ENCODE results near the gene FBXO2.

FBXO2 gene

DNA sequence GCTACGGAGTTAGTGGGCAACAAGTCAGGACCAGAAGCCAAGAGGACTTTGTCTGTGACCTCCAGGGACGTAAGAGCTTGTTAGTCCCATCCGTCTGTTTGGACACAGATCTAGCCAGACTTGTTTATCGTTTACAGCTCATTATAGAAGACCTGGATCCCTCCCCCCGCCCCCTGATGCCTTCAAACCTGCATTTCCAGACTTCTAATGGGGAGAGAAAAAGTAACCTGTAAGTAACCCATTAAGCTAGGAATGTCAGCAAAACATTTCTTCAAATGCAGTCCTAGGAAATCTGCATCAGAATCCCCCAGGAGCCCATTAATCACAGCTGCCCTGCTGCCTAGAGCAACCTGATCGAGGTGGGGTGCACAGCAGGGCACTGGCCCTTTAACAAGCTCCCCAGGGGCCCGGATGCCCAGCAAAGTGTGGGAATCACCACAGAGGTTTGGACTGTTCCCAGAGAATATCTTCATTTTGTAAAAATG is 28.1 kb upstream of the FBXO2 start:
- DNase-seq: no peak

DNA sequence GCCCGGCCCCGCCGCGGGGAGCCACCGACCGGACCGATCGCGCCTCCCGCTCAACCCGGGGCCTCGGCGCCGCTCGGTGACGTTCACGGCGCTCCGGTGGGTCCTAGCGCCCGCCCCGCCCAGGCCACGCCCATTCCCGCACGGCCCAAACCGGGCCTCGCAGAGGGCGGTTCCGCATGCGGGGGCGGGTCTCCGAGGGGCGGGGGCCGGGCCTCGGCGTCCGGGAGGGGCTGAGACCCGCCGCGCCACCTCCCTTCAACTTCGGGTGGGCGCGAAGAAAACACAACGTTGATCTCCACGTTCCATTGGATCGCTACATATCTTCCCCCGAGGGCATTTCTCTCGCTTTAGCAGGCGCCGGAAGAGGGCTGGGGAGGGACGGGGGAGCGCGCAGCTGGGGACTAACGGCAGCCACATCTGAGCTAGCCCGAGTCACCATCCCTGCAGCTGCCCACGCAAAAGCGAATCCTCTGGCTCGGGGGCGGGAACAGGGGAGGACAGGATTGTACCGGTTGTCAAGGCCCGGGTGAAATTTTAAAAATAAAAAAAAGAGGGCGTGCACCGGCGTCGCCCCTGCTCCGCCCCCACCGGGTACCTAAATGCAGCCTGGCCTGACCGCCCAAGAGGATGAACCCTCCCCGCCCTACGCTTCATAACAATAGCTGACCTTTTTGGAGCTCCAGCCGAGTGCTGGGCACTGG is 27.0 kb upstream of the FBXO2 start, which contains the start of gene MAD2L2:
MAD2L2 (minus strand) TSS at position 78 of the 701 bp plus-strand sequence. CDS start 547 bp downstream, outside the sequence.
- DNase-seq: peak in 1 of 2 experiments; percentile 43

DNA sequence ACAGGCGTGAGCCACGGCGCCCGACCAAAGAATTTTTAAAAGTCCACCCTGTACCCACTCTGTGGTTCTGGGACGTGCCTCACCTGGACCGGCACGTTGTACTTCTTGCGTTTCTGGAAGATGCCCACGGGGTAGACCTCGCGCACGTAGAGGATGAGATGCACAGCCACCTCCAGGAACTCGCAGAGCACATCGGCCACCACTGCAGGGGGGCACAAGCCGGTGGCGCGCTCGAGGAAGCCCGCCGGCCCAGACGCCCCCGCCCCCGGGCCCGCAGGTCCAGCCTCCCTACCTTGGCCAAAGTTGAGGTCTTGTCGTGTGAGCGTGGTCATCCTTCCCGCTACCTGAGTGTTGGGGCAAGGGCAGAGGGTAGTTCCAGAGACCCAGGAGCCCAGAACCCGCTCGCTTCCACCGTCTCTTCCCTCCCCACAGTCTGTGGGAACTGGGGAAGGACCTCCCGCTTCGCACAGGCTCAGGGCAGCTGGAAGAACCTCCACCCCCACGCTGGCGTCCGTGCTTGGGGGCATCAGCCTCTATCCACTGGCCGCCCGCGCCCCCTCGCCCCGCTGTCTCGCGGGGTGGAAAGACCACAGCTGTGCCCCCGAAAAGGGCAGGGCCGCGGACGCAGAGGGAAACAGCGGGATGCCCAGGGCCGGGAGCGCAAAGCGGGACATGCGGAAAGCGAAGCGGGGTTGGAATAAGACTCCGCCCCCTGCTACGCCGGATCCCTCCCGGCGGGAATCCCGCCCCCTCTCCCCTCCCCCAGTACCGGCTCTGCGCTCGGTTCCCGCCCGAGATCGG is 26.2 kb upstream of the FBXO2 start:
- no peak for DNase-seq

DNA sequence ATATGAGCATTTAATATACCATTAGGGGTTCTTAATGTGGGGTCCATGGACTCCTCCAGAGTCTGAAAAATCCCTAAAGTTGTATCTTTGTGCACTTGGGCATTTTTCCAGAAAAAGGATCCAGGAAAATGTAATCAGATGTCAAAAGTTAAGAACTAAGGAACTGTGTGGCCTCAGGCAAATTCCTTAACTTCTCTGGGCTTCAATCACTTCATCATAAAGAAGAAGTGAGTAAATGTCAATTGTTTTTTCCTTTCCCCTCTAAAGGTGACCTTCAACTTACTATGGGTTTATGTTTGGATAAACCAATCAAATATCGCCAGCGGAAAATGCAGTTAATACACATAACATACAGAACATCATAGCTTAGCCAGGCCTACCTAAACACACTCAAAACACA is 24.2 kb upstream of the FBXO2 start:
- no peak for DNase-seq

DNA sequence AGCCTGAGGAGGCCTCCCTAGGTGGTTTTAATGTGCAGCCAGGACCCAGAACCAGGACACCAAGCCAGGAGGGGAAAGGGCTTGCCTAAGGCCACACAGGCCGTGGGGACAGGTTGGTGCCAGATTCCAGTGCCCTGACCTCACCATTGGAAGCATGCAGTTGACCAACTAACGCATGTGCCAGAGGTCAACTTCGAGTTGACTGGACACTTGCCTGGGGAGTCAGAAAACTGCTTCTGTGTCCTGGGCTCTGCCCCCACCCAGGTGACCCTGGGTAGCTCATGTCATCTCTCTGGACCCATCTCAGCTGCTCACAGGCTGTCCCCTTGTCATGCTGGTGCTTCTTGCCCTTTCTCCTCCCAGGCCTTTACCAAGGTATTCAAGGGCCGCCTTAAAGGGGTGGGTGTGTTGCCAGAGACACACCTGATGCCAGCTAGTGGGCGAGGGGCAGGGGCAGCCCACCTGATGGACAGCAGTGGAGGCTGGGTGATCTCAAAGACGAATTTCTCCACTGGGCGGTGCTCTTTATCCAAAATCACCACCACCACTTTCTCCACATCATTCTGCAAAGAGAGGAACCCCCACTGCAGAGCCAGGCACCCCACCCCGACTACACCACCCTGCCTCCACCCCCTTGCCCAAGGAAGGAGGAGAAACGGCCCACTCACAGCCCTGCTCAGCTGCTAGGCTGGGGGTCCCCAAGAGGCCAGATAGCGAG is 22.3 kb upstream of the FBXO2 start:
- DNase-seq: no peak

DNA sequence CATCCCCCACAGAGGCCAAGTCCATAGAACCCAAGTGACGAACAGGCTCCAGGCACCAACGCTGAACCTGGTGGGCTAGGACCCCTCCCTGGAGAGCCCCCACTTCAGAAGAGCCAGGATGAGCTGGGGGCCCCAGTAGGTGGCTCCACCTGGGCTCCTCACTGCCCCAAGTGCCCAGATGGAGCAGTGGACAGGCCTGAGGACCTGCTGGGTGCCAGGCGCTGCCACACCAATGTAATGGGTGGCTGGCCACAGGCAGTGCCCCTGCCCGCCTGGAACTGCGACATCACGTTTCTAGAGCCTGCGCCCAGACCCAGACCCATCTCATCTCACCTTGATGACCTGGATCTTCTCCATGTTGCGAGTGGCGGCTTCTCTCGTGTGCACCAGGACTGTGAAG is 21.1 kb upstream of the FBXO2 start:
- no peak for DNase-seq

DNA sequence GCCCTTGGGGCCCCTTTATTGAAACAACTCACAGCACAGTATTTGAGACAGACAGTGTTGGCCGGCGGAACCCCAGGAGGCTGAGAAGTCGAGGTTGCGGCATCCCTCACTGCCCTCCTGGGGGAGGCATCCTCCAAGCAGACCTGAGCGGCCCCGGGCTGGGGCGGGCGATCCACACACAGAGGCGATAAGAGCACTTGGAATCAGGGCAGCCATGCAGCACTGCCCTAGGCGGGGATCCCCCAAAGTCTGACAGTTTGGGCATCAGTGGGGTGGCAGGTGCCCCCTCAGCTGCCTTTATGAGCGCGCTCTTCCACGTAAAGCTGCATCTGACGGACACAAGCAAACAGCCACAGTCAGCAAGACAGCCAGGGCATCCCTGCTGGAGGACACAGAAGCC is 20.3 kb upstream of the FBXO2 start:
- no peak for DNase-seq

DNA sequence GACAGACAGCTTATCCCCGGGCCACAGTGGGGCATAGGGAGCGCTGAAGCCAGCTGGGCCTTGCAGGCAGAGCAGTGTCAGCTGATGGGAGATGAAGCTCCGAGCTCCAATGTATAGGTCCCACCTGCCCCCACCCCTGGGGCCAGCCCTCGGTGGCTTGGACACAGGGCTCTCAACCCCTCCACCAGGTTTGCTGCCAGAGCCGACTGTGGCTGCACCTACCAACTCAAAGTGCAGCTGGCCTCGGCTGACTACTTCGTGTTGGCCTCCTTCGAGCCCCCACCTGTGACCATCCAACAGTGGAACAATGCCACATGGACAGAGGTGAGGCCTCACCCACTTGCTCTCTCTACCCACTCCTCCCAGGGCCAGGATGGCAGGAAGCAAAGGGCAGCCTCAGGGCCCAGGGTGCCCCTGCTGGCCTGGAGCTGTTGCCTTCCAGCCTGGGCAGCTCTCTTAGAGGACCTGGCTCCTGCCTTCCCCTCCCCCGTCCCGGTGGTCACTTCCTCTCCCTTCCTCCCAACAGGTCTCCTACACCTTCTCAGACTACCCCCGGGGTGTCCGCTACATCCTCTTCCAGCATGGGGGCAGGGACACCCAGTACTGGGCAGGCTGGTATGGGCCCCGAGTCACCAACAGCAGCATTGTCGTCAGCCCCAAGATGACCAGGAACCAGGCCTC is 19.0 kb upstream of the FBXO2 start:
- DNase-seq: no peak

DNA sequence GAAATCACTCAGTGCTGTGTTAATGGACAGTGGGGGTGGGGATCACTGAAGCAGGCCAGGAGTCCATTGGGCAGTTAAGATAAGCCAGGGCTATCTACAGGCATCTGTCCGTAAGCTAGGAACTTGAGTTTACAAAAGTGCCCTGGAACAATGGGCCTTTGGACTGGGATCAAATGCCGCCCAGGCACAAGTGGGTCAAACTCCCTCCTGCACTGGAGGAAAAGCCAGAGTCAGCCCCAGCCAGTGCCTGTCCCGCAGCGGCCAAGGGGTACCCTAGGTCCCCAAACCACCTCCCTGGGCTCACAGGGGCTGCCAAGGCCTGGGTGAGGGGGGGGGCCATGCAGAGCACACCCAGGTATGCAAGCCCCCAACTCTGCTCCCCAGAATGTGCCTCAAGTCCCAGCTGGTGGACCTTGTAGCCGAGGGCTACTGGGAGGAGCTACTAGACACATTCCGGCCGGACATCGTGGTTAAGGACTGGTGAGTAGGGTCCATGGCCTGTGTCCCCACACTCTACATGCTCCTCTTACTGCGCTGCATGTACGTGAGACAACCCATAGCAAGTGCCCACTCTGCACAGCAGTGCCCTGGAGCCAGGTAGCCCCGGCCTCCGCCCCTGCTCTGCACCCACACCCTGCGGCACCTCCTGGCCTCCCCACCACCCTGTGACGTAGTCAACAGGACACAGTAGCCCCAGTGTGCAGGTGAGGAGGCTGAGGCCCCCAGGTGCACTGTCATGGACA is 17.5 kb upstream of the FBXO2 start:
- DNase-seq: no peak

DNA sequence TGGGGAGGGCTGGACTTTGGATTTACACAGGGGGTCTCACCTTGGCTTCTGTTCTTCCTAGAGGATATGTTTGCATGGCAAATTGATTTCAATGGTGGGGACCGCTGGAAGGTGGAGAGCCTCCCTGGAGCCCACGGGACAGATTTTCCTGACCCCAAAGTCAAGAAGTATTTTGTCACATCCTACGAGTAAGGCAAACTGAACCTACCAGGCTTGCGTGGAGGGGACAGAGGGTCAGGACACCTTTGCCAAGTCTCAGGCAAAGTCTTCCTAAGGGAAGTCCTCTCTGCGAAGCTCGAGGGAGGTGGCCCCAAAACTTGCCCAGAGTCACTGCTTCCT is 16.9 kb upstream of the FBXO2 start:
- no peak for DNase-seq

DNA sequence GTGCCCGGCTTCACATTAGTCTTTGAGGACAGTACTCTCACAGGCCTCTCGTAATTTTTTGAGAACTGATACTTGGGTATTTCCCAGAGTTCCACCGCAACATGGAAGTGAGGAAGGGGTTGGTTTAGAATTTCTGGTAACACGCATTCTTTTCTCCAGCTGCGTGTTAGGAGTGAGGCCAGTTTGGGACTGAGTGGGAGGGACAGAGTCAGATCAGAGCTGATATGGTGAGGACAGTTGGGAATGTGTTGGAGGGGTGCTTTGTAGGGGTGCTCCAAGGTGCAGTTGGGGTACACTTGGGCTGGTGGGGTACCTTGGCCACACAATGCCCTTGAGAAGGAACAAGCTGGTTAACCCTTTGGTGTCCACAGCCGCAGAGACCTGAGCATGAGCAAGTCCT is 16.5 kb upstream of the FBXO2 start:
- no peak for DNase-seq

DNA sequence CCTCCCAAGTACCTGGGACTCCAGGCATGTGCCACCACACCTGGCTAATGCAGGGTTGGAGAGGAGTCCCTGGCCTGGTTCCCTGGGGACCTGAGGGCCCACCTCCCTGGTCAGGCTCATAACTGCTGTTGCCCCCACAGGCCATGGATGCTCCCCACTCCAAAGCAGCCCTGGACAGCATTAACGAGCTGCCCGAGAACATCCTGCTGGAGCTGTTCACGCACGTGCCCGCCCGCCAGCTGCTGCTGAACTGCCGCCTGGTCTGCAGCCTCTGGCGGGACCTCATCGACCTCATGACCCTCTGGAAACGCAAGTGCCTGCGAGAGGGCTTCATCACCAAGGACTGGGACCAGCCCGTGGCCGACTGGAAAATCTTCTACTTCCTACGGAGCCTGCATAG is 14.3 kb upstream of the FBXO2 start:
- no peak for DNase-seq

DNA sequence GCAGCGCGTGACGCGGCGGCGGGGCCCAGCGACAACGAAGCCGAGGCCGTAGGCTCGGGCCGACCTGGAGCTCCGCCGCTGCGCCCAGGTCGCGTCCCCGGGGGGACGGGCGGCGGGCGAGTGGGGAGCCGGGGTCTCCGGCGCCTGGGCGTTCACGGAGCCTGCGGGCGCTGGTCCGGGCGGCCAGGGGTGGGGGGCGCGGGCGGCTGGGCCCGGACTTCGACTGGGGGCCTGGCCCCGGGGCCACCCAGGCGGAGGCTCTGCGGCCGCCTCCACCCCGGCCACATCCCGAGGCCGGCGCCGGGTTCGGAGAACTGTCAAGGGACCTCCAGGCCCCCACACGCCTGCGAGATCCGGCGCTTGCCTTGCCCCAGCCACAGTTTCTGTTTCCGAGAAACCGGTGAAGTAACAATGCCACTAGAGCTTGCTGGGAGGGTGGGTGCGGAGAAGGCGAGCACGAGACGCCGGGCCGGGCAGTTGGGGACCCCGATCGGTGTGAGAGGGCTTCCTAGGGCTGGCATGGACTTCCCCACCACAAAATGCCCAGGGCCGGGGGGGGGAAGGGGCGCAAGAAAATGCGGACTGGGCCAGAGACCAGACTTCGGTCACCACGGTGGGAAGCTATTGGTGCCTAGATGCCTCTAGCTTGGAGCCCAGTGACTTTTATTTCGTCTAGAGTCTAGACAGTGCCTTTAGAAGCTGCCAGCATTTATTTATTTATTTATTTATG is 10.3 kb upstream of the FBXO2 start:
- no peak for DNase-seq

DNA sequence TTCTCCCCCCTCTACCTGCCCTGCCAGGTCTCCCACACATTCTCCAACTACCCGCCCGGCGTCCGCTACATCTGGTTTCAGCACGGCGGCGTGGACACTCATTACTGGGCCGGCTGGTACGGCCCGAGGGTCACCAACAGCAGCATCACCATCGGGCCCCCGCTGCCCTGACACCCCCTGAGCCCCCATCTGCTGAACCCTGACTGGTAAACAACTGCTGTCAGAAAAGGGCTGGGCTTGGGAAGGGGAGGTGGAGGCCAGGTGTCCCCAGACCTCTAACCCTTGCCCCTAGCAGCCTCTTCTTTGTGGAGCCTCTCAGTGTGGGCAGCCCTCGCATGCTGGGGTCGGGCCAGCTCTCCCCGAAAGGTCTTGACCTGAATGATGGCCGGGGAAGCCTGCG is 6.9 kb upstream of the FBXO2 start:
- DNase-seq: no peak

DNA sequence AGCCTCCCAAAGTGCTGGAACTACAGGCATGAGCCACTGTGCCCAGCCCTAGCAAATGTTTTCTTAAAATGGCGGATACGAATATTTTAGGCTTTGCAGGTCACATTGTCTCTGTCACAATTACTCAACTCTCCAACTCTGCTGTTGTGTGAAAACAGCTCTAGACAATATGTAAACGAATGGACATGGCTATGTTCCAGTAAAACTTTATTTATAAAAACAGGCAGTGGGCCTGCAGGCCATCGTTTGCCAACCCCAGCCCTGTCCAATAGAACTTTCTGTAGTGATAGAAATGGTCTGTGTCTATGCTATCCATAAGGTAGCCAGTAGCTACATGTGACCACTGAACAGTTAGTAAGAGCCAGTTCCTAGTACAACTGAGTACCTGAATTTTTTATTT is 5.5 kb upstream of the FBXO2 start:
- no peak for DNase-seq

DNA sequence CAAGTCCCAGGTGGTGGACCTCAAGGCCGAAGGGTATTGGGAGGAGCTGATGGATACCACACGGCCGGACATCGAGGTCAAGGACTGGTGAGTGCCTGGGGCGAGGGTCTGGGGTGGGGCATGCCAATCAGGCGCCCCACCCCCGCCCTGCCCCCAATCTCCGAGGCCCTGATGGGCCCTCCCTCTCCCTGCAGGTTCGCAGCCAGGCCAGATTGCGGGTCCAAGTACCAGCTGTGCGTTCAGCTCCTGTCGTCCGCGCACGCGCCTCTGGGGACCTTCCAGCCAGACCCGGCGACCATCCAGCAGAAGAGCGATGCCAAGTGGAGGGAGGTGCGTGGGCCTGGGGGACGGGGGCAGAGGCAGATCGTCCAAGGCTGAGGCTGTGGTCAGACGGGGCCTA is 4.3 kb upstream of the FBXO2 start:
- DNase-seq: no peak

DNA sequence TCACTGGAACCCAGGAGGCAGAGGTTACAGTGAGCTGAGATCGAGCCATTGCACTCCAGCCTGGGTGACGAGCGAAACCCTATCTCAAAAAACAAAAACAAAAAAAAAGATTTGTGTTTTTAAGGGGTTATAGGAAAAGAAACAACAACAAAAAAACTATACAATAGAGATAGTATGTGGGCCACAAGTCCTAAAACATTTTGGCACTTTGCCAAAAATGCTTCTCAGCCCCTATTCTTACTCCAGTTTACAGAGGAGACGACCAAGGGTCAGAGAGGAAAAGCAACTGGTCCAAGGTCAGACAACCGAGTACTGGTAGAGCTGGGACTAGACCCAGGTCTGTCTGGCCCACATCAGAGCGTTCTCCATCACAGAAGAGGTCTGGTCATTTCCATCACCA is 3.4 kb upstream of the FBXO2 start:
- DNase-seq: no peak

DNA sequence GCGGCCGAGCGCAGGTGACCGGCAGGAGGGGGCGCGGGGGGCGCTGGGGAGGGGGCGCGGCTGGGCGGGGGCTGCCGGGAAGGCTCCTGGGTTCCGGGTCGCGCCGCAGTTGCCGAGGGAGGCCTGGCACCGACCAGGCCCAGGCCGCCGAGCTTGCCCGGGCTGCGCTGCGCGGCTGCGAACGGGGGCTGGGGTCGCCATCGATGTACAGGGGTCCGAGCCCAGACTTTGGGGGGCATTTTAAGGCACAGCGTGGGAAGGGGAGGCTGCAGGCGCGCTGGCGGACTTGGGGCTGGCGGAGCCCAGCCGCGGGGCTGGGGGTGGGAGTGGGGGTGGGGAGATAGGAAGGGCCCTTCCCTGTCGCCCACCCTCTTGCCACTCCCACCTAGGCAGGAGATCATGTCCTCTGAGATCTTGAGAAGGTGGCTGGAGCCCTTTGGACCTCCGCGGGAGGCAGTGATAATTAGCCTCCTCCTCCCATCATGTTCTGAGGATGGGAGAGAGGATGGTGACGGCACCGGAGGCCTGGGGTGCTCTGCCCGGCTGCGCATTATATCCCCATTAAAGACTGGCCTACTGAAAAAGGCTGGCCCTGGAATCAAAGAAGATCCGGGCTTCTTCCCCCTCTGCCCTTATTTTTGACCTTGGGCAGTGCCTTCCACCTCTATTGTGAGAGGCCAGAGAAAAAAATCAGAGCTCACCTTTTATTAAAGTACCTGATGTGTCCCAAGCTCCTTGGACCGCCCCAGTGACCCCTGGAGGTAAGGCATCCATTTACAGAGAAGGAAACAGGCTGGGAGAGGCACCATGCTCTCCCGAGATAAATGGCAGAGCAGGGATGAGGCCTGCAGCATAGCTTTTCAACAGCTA is 945 bp upstream of the FBXO2 start:
- DNase-seq: no peak

DNA sequence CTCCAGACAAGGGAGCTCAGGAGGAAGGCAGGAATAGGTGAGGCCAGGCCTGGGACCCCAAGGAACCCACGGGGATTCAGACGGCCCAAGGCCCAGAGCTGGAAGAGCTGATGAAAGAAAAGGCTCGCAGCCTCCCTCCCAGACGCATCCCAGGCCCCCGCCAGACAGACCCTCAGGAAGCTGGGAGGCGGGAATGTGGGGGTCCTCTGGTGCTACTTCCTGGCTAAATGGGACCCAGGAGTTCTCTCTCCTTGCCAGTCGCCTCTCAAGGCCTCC is 430 bp downstream of the FBXO2 start:
- no peak for DNase-seq

DNA sequence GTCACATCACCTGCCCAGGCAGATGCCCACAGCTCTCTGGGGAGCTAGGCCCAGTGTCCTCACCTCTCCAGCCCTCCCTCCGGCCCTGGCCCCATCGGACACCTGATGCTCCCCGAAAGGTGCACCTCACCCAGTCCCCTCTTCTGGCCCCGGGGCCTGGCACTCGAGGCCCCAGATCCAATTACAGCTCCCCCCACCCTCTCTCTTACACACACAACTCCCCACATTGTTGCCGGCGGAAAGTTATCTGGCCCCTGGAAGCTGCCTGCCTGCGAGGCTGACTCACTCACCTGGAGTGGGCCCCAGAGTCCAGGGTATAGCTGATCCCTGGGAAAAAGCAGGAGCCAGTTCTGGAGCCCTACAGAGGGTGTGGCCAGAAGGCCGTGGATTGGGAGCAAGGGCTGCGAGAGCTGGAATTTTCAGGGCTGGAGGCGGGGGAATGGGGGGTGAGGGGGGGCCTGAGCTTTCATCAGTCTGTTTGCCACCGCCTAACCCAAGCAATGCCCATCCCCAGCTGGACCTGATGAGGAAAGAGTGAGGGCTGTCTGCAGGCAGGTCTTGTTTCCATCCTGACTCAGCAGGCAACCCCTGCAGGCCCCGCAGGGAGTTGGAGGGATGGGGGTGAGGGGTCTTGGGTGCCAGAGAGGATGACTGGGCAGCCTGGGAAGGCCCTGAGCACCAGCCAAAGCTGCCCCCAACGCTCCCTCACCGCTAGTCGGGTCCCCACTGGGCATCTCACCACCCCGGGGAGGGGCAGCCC is 948 bp downstream of the FBXO2 start:
- no peak for DNase-seq
